LNCAP (cell line): ENCODE data around the gene FKBP3.

ENCODE experiments used
- TF ChIP-seq, protein P1 (sequence below): fragments of 450-650 bp; IDR thresholded peaks from 2 replicates; pipeline ENCODE4 v1.5.1; 2017; ENCODE audit warnings: mild to moderate bottlenecking

The FKBP3 gene

DNA sequence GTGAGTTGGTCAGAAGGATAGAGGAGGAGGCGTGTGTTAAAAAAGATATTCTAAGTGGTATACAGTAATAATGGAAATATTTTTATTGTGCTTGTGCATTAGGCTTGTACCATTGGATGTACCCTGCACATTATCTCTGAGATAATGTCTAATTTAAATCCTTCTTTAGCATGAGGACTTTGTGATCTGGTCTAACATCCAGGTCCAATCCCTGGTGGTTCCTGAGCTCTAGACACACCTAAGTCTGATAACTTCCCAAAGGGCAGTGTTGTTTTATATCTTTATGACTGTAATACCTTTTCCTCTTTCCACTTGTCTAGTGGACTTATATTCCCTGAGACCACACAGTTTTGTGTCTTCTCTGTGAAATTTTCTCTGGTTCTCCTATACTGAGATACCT is 29.7 kb downstream of the FKBP3 start:
- TF ChIP-seq, protein P1, sequence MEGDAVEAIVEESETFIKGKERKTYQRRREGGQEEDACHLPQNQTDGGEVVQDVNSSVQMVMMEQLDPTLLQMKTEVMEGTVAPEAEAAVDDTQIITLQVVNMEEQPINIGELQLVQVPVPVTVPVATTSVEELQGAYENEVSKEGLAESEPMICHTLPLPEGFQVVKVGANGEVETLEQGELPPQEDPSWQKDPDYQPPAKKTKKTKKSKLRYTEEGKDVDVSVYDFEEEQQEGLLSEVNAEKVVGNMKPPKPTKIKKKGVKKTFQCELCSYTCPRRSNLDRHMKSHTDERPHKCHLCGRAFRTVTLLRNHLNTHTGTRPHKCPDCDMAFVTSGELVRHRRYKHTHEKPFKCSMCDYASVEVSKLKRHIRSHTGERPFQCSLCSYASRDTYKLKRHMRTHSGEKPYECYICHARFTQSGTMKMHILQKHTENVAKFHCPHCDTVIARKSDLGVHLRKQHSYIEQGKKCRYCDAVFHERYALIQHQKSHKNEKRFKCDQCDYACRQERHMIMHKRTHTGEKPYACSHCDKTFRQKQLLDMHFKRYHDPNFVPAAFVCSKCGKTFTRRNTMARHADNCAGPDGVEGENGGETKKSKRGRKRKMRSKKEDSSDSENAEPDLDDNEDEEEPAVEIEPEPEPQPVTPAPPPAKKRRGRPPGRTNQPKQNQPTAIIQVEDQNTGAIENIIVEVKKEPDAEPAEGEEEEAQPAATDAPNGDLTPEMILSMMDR = no peak

DNA sequence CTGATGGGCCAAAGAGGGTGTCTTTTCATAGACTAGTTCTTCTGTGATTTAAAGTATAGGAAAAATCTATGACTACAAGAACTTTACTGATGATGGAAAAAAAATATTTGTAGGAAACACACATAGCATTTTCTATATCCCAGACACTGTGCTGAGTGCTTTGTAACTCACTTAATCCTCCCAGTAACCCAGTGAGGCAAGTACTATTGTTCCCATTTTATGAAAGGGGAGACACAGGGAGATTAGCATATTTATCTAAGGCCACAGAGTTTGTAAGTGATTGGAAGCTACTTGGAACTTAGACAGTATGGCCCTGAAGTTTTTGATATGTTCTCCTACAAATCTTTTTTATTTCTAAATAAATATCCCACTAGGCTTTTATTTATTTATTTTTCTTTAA is 30.5 kb downstream of the FKBP3 start:
- TF ChIP-seq, protein P1 = no peak

DNA sequence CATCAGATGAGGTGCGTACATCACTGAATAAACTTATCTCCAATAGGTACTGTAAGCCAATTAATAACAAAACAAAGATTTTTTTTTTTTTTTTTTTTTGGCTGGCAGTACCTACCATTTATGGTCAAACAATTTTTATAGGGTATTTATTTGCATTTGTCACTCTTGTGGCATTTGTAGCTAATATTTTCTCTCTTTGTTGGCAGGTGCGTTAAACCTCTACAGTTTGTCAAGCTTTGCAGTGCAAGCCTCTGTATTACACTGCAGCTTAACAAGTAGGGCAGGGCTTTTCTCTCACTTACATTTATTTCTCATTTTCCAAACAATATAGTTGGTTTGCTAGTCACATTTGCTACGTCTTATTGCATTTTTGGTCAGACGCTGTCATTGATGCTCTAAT is 38.1 kb downstream of the FKBP3 start:
- TF ChIP-seq, protein P1 = no peak

DNA sequence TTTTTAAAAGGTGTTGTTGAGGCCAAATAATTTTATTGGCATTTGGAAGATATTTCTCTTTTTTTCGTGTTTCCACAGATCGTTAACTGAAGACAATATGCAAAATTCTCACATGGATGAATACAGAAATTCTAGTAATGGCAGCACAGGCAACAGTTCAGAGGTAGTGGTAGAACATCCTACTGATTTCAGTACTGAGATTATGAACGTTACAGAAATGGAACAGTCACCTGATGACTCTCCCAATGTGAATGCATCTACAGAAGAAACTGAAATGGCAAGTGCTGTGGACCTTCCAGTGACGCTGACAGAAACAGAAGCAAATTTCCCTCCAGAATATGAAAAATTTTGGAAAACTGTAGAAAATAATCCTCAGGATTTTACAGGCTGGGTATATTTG is 39.1 kb downstream of the FKBP3 start:
- TF ChIP-seq, protein P1 = no peak

DNA sequence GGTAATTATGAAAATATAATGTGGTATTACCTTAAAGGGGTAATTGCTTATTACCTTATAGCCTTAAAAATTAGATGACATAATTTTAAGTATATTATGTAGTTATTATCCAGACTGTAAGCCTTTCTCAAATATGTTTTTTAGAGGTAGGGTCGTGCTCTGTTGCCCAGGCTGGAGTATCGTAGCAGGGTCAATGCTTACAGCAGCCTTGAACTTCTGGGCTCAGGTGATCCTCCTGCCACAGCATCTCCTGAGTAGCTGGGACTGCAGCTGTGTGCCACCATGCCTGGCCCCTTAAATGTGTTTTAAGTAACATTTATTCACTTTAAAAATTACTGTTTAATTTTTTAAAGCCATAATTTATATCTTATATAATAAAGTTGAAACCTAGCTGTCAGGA is 40.0 kb downstream of the FKBP3 start:
- TF ChIP-seq, protein P1 = no peak

DNA sequence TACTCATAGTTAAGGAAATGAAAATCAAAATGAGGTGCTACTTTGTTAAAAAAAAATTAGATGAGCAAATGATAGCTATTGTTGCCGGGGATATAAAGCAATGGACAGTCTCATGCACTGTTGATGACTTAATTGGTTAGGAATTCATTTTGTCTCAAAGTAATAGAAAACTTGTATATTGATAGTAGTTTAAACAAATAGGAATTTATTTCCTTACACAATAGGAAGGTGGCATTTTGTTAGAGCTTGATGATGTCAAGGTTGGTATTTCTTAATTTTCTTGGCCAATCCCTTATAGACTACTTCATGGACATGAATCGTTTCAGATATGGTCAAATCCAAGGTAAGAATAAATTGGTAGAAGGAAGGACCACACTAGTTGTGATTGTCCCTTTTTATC is 42.6 kb downstream of the FKBP3 start:
- TF ChIP-seq, protein P1 = no peak

DNA sequence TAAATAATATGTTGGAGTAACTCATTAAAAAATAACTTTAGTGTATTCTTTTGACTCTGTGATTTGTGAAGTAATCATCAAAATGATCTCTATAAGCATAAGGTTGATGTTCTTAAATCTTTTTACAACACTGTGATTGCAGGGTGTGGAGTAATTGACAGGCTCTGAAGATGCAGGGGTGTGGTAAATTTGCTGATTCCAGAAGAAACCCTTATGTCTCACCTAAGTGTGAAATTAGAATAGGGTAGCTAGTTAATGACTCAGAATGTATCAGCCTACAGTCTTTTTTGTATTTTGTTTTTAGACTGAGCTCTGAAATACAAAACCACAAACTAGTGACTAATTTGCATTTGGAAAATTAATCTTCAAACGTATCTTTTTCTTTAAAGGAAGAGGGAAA is 44.5 kb downstream of the FKBP3 start:
- TF ChIP-seq, protein P1 = no peak

DNA sequence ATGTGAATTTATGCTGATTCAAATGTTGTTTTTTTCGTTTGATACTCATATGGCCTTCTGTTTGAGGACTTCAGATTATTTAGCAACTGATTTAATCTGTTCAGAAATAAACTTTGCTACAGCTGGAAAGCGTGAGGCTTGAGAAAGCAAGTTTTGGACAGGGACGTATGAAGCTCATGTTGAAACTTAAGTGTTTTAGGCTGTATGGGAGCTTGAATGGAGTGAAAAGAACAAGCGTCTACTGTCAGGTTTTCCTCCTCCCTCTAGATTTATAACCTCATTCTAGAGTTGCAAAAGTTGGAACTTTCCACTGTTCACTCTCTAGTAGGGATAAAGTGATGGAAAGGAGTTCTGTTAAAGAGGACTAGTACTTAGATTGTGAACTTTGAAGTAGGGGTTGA is 49.3 kb downstream of the FKBP3 start:
- TF ChIP-seq, protein P1 = no peak
